Measurements from ENCODE around the gene BTNL3.

GRCh38 chr5:181039931-181040630 is 51.4 kb downstream of the BTNL3 start, which contains the start of gene BTNL9:
- TF ChIP-seq CTCF (IDR thresholded peaks at IDR 0.05) (no peak), EZH2 (IDR thresholded peaks at IDR 0.05) (no peak), EZH2phosphoT487 (IDR thresholded peaks at IDR 0.05) (no peak)
